H1 (cell line): ENCODE measurements around the gene MUS81. TPM values are rescaled to one million over a fixed set of nuclear protein-coding genes. Genes with fewer than 3 reads are reported as not detected.

Experiments
- CHD1 ChIP-seq: IDR thresholded peaks from 2 replicates; pipeline ENCODE4 v1.6.1; 2012; ENCODE audit warnings: low read depth, low read length, improper control_type of control experiment
- CHD7 ChIP-seq: fragments of 300-600 bp; sonication (generic); IDR thresholded peaks from 2 replicates; pipeline ENCODE4 v1.7.1; 2012; ENCODE audit warnings: low read length, moderate library complexity, mild to moderate bottlenecking, inconsistent platforms; ENCODE audit not compliant: insufficient replicate concordance
- E2F6 ChIP-seq: IDR thresholded peaks from 2 replicates; pipeline ENCODE4 v1.6.1; 2012; ENCODE audit warnings: inconsistent platforms
- POLR2A ChIP-seq, 2 experiments: IDR thresholded peaks; 1 replicate in 1 of 2; 2 replicates in 1 of 2; pipeline ENCODE4 v1.6.1; 2011; ENCODE audit warnings: low read depth in 2 of 2, low read length in 2 of 2, mild to moderate bottlenecking in 2 of 2; ENCODE audit errors: control extremely low read depth in 1 of 2
- RFX5 ChIP-seq: IDR thresholded peaks from 2 replicates; pipeline ENCODE4 v1.6.1; 2011; ENCODE audit warnings: low read depth, low read length, improper control_type of control experiment, borderline replicate concordance
- RXRA ChIP-seq: IDR thresholded peaks from 2 replicates; pipeline ENCODE4 v1.6.1; 2011; ENCODE audit warnings: low read depth, mild to moderate bottlenecking, low read length, moderate library complexity; ENCODE audit not compliant: insufficient read depth
- SP1 ChIP-seq: IDR thresholded peaks from 2 replicates; pipeline ENCODE4 v1.6.1; 2011; ENCODE audit warnings: low read depth, low read length
- SP2 ChIP-seq: IDR thresholded peaks from 2 replicates; pipeline ENCODE4 v1.6.1; 2012; ENCODE audit warnings: mild to moderate bottlenecking, low read length, inconsistent platforms
- TAF7 ChIP-seq: optimal IDR thresholded peaks from 2 replicates; pipeline ENCODE3; 2011; ENCODE audit warnings: low read depth, mild to moderate bottlenecking, inconsistent platforms, low read length, moderate library complexity, borderline replicate concordance
- polyA plus RNA-seq, 7 experiments: library from polyadenylated mRNA; depleted of rRNA in 3 of 7; stranded (reverse) in 5 of 7; unstranded in 2 of 7; fragments of >200 nt in 5 of 7; fragments of 200-250 nt in 2 of 7; gene quantifications; 1 replicate in 5 of 7; 2 replicates in 1 of 7; 4 replicates in 1 of 7; pipeline versions ENCODE4 v1.2.1 to v1.2.3, GENCODE V29; 2011 to 2013; ENCODE audit warnings: missing spikeins in 2 of 7, mixed read lengths in 2 of 7
- total RNA-seq: library from RNA; stranded (reverse); fragmentation: NEBNext Ultra II Directional; extraction: Animal tissue kit (Norgen Biotek cat#: 25700); gene quantifications from 2 replicates; pipeline ENCODE4 v1.2.1, GENCODE V29; 2021

MUS81 gene
- total and polyA plus RNA-seq, 2 of the 8 experiments (the other 6 are each of a cell fraction or from before 2014, with no cell fraction given), result 30.2 to 31.5 TPM

- TF ChIP-seq CHD7 (no peak), POLR2A (IDR thresholded peaks at IDR 0.05; ENCODE audit: control extremely low read depth in 1 of 2, low read depth in 2 of 2, low read length in 2 of 2) (peak in 1 of 2 experiments; percentile 81; a peak in 2 of 3 replicates), RXRA (no peak), RFX5 (no peak), CHD1 (no peak), E2F6 (peak; percentile 65), TAF7 (peak; percentile 74), SP2 (no peak), SP1 (0 out of 2 replicates have a peak, but pooled peaks have one; percentile 29)
These were observed 30.3 kb downstream of the MUS81 start, which contains the start of gene CCDC85B (continued) for GRCh38 chr11:65890324-65891218.
